C4-2B (cell line): Measurements from ENCODE around the gene LOC128125822.

ENCODE experiments used
- H3K27ac ChIP-seq: fragments of 450-650 bp; 2 replicates; pipeline ENCODE4 v1.5.1; 2017
- CTCF ChIP-seq: fragments of 450-650 bp; conservative IDR thresholded peaks from 2 replicates; pipeline ENCODE4 v1.5.1; 2017; ENCODE audit warnings: mild to moderate bottlenecking
- ZFX ChIP-seq: fragments of 450-650 bp; IDR thresholded peaks from 2 replicates; pipeline ENCODE4 v1.6.1; 2017

Gene LOC128125822

GRCh38 chr6:63530991-63531390 is 41.3 kb upstream of the LOC128125822 start:
- H3K27ac ChIP-seq: no peak overlapping the region
- TF ChIP-seq ZFX: no peak
- TF ChIP-seq CTCF: no peak

- TF ChIP-seq CTCF (no peak), ZFX (no peak)
- no peak overlapping the region for H3K27ac ChIP-seq
Observed at GRCh38 chr6:63533026-63533425, 39.3 kb upstream of the LOC128125822 start.

DNA sequence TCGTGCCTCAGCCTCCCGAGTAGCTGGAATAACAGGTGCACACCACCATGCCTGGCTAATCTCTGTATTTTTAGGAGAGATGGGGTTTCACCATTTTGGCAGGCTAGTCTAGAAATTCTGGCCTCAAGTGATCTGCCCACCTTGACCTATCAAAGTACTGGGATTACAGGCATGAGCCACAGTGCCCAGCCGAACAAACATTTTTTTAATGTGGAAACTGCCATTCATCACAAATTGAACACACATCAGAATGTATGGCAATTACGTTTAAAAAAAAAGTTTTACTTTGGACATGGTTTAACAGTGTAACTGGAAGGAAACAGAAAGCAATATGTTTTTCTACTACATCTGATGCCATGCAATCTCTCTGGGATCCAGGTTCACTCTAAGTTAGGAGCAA is 38.3 kb upstream of the LOC128125822 start:
- H3K27ac ChIP-seq: no peak overlapping the region
- no peak for TF ChIP-seq ZFX
- no peak for TF ChIP-seq CTCF

DNA sequence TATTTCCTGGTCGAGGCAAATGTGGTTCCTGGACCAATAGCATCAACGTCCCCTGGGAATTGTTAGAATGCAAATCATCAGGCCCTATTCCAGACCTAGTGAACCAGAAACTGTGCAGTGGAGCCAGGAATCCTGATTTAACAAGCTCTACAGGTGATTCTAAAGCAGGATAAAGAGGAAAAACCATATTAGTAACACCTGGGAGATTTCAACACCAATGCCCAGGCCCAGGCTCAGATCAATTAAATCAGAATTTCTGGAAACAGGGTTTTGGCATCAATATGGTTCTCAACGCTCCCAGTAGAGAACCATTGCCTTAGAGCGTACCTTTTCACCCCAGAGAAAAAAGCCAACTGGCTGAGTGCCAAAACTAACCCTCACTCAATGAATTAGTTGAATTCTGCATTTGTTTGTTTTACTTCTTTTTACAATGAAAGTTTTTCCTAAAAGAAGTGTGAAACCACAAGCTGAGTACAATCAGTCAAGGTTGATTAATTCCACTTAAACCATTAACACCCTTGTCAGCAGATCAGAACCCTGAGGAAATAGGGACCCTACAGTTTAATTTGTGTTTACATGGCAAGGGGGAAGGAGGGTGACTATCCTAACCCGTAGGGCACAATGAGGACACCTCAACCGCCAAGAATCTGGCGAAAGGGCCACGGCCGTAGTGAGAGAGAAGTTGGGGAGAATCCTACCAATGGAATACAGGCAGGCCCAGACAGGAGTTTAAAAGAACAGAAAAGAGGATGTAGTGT is 34.9 kb upstream of the LOC128125822 start:
- TF ChIP-seq ZFX: no peak
- no peak for TF ChIP-seq CTCF
- H3K27ac ChIP-seq: no peak overlapping the region

GRCh38 chr6:63537959-63538300 is 34.4 kb upstream of the LOC128125822 start:
- TF ChIP-seq ZFX (no peak), CTCF (no peak)
- H3K27ac ChIP-seq: no peak overlapping the region

DNA sequence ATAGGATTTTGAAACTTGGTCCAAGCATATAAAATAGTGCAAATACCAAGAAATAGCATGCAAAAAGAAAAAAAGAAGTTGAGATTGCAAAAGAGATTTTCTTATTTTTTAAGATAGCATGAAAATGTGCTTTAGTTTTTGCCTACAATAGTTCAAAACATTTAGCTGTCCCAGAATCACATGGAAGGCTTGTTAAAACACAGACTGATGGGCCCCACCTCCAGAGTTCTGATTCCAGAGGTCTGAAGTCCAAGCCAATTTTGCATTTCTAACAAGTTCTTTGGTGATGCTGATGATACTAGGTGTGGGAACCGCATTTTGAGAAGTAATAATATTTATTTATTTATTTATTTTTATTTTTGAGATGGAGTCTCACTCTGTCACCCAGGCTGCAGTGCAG is 33.7 kb upstream of the LOC128125822 start:
- H3K27ac ChIP-seq: no peak overlapping the region
- TF ChIP-seq ZFX: no peak
- no peak for TF ChIP-seq CTCF

DNA sequence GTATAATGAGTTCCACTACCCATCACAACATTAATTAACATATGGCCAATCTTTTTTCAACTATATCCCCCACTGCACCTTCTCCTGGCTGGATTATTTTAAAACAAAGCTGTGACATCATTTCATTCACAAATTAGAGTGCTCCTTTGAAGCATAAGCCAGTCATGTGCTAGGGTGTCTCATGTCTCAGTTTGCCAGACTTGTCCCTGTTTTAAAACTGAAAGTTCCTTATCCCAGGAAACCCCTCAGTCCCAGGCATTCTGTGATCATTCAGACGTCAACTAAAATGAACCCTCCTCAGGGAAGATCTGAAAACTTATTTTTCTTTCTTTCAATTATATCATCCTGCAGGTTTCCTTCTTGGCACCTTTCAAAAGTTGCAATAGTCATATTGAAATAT is 29.3 kb upstream of the LOC128125822 start:
- no peak overlapping the region for H3K27ac ChIP-seq
- TF ChIP-seq CTCF: no peak
- no peak for TF ChIP-seq ZFX
